Thyroid gland (tissue), 4 donors: ENCODE data around the gene AGBL1.

Experiments used
- POLR2A ChIP-seq, 2 donors: fragments of 450-650 bp; IDR thresholded peaks; one replicate each; pipeline ENCODE4 v1.6.1; 2017; ENCODE audit warnings: antibody characterized with exemption in 2 of 2, mild to moderate bottlenecking in 2 of 2, moderate library complexity in 1 of 2
- TF ChIP-seq, protein P1 (sequence below), 6 experiments: fragments of 200-600 bp in 3 of 6; fragments of 450-650 bp in 3 of 6; sonication (generic) in 3 of 6; IDR thresholded peaks; one replicate each; pipeline ENCODE4 v1.5.1; 2016 to 2019; ENCODE audit warnings: antibody characterized with exemption in 6 of 6, mild to moderate bottlenecking in 2 of 6, inconsistent platforms in 1 of 6, moderate library complexity in 1 of 6

DNA sequence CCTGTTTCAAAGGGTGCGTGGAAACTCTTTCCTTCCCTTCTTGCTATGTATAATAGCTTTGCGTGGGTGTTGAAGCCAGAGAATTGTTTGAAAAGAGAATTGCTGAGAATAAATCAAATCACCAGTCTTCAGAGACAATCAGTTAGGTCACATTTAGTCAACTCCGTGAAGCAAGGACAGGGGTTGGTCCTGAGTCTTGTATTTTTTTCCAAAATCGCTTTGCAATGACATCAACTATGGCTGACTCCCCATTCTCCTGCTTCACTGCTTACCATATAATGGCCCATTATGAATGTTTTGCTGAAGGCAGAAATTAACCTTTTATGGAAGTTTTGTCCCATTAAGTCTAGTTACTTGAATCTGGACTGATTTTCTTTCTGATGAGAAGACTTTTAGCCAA is 852.8 kb downstream of the AGBL1 start:
- TF ChIP-seq, protein P1, sequence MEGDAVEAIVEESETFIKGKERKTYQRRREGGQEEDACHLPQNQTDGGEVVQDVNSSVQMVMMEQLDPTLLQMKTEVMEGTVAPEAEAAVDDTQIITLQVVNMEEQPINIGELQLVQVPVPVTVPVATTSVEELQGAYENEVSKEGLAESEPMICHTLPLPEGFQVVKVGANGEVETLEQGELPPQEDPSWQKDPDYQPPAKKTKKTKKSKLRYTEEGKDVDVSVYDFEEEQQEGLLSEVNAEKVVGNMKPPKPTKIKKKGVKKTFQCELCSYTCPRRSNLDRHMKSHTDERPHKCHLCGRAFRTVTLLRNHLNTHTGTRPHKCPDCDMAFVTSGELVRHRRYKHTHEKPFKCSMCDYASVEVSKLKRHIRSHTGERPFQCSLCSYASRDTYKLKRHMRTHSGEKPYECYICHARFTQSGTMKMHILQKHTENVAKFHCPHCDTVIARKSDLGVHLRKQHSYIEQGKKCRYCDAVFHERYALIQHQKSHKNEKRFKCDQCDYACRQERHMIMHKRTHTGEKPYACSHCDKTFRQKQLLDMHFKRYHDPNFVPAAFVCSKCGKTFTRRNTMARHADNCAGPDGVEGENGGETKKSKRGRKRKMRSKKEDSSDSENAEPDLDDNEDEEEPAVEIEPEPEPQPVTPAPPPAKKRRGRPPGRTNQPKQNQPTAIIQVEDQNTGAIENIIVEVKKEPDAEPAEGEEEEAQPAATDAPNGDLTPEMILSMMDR (IDR thresholded peaks at IDR 0.05) = no peak
- TF ChIP-seq POLR2A (IDR thresholded peaks at IDR 0.05) = no peak
